Muscle of leg (tissue), 11 donors: ENCODE measurements around the gene RIPPLY2. TPM values are rescaled to one million over a fixed set of nuclear protein-coding genes. Genes with fewer than 3 reads are reported as not detected.

Experiments
- DNase-seq: peaks from one replicate; pipeline ENCODE4 v3.0.0; 2013
- H3K27ac ChIP-seq: one replicate; pipeline ENCODE4 v1.5.1; 2013; ENCODE audit warnings: mild to moderate bottlenecking, low read length, control low read depth
- H3K27me3 ChIP-seq: one replicate; pipeline ENCODE4 v1.6.1; 2013; ENCODE audit warnings: low read length; ENCODE audit not compliant: control insufficient read depth, insufficient read depth
- H3K36me3 ChIP-seq: one replicate; pipeline ENCODE4 v1.6.1; 2013; ENCODE audit warnings: low read length; ENCODE audit not compliant: control insufficient read depth, insufficient read depth
- H3K4me1 ChIP-seq: one replicate; pipeline ENCODE4 v1.6.1; 2013; ENCODE audit warnings: low read length; ENCODE audit not compliant: control insufficient read depth, insufficient read depth
- H3K4me3 ChIP-seq: one replicate; pipeline ENCODE4 v1.5.1; 2013; ENCODE audit warnings: low read length, control low read depth
- H3K9me3 ChIP-seq: replicated peaks from 2 replicates; pipeline ENCODE4 v1.6.1; 2013; ENCODE audit warnings: low read depth, low read length; ENCODE audit not compliant: control insufficient read depth
- WGBS: methylation state at CpG from one replicate; pipeline ENCODE4 v1.1.5; 2013; ENCODE audit warnings: missing lambda C conversion rate; ENCODE audit not compliant: insufficient coverage; 5-methylcytosine and 5-hydroxymethylcytosine counted together
- polyA plus RNA-seq, 8 donors: library from polyadenylated mRNA; unstranded; fragments of 120-200 nt; gene quantifications; one replicate each; pipeline versions ENCODE4 v1.2.1 to v1.2.3, GENCODE V29; 2013; ENCODE audit warnings: inconsistent platforms in 1 of 8, low replicate concordance in 1 of 8; ENCODE audit not compliant: insufficient read length in 8 of 8, insufficient read depth in 1 of 8
- total RNA-seq: library from RNA; stranded (reverse); fragments of 120-200 nt; gene quantifications from one replicate; pipeline ENCODE4 v1.2.4, GENCODE V29; 2013

Gene RIPPLY2
- total and polyA plus RNA-seq, 9 donors: 0.05 to 0.13 TPM; not detected in 7

DNA sequence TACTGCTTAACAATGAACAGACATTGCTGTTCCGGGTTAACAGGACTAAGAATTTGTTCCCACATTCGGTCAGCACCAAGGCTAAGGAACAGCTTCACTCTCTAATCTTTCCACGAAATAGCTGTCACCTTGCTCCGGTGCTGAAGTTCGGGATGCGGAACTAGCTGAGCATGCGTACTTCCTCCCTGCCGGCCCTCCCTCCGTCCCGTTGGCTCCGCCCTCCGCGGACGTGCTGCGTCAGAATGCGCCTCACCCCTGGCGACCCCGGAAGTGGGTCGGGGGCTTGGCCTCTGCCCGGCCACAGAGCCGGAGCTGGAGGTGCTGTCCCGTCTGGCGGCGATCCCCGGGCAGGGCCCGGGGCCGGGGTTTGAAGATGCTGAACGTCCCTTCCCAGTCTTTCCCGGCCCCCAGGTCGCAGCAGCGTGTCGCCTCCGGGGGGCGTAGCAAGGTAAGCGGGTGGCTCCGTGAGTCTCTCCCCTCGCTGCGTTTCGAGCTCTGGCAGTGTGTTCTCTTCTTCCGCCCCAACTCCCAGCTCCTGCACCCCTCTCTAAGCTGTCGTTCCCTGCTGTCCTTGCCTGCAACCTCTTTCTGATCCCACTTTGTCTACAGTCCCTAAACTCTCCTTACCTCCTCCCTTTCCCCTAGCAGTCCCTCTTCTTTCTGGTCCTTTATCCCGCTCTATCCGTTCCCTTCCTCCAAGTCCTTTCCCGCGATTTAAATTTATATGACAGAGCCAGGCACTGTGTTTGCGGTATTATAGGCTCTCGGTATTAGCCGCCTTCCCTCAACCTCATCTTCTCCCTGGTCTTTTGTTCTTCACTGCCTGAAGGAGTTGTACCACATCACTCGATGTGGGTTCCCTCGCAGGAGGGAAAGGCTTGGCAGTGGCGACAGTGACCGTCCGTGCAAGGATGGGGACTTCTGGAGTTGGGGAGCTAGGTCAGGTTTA is 6.5 kb downstream of the RIPPLY2 start, which contains the start of gene CYB5R4:
Gene CYB5R4, plus strand, starts transcription at position 280 of the 949 bp plus-strand sequence. Its CDS starts 94 bp downstream, at position 374.
- Histone ChIP-seq H3K27ac (peak within 1 kb of the TSS; percentile 88), H3K27me3 (peaks cover 4% of the 10 kb centered on the region), H3K36me3 (no peaks in the 10 kb centered on the region), H3K9me3 (no peaks in the 10 kb centered on the region), H3K4me1 (peaks cover 5% of the 10 kb centered on the region), H3K4me3 (peak within 1 kb of the TSS; percentile 89)
- DNase-seq: peak; percentile 98
- under 1% methylated on average over 43 of the region's 53 CpGs for WGBS

DNA sequence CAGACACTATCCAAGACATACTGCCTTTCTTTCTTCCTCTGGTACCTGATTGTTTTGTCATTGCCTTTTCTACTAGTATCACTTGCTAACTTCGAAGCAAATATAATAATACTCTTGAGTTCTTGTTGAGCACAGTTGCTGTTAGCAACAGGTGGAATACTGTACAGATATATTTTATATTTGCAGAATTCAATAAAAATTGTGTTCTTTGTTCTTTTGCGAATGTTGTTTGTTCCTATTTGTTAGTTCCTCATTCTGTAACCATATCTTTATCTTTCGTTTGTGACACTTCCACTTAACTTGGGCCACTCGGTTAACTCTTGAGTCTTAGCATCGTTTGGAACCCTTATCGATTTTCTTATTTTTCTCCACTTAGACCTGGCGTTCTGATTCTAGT is 7.2 kb downstream of the RIPPLY2 start:
- Histone ChIP-seq H3K4me1 (peaks cover 5% of the 10 kb centered on the region), H3K4me3 (peak overlapping the region; percentile 89), H3K36me3 (peaks cover 4% of the 10 kb centered on the region), H3K27ac (no peak overlapping the region), H3K27me3 (no peaks in the 10 kb centered on the region), H3K9me3 (no peaks in the 10 kb centered on the region)
- no peak for DNase-seq
- no CpG with 5 or more reads among the region's 7 CpGs for WGBS

DNA sequence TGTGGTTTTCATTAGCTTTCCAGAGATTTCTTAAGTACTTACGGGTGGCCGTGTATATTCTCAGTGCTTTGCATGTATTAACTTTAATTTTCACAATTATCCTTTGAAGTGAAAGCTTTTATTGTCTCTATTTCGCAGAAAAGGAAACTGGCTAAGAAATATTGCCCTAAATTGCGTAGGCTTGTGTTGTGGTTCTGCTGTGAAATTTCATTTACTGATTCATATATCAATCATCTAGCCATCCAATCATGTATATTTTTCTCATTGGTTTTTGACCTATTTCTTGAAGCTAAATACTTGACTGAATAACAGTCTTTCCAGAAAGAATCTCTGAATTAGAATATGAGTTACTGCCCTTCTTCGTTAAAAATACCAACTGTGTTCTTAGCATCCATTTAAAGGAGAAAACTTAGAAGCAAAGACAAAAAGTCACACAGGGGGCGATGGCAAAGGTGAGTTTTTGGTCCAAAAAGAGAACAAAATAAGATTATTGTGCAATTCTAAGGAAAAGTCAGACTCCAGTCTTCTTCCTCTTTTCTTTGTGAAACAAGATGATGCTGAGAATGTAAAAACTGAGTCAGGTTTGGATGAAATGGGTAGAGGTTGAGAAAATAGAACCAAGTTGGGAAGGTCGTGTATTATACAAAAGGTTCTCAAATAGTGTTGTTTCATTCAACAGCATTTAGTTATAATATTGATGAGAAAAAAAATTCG is 7.8 kb downstream of the RIPPLY2 start:
- H3K9me3 ChIP-seq: no peaks in the 10 kb centered on the region
- H3K4me3 ChIP-seq: no peak overlapping the region
- H3K36me3 ChIP-seq: peaks cover 7% of the 10 kb centered on the region
- H3K27me3 ChIP-seq: no peaks in the 10 kb centered on the region
- no peak for DNase-seq
- no peak overlapping the region for H3K27ac ChIP-seq
- H3K4me1 ChIP-seq: peaks cover 5% of the 10 kb centered on the region
- WGBS: no CpG with 5 or more reads among the region's 8 CpGs

DNA sequence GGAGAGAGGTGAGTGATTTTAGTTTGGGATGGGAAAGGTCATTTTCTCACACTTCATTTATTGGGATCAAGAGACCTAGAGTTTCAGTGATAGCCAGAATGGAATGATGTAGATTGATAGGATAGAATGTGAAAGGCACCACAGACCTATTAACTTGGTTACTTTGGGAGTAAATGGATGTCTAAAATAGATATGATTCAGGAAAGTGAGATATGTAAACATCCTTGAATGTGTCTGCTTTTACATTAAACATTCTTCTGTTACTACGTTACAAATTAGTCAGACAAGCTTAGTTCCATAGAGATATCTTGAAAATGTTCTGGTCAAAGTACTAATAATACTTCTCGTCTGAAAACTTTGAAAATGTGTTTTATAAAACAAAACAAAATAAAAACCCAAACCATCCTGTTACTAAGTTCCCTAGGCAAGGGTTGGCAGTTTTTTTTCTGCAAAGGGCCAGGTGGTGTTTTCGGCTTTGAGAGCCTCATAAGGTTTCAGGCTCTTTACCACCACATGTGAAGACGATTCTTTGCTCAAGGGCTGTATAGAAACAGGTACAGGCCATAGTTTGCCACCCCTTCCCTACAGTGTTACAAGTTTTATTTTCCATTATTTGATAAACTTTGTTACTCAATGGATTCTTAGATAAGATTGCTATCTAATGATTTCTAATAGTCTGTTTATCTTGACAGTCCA is 9.8 kb downstream of the RIPPLY2 start:
- Histone ChIP-seq H3K27ac (no peak overlapping the region), H3K4me3 (no peak overlapping the region), H3K36me3 (peaks cover 14% of the 10 kb centered on the region), H3K4me1 (peaks cover 5% of the 10 kb centered on the region), H3K9me3 (no peaks in the 10 kb centered on the region), H3K27me3 (no peaks in the 10 kb centered on the region)
- no peak for DNase-seq
- WGBS: no CpG with 5 or more reads among the region's 4 CpGs

DNA sequence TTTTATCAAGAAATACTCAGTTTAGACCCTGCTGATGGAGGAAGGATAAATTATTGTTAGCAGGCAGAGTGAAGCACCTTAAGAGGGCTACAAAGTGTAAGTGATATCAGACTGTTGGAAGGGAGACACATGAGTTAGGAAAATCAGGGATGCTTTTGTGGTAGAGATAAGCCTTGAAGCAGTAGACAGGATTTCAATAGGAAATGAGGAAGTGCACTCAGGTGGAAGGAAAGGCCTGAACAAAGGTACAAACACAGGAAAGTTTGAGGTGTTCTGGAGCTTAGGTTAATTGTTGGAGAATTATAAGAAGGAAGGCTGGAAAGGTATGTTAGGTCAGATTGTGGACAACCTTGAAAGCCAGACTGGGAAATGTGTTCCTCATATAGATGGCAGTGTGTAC is 13.9 kb downstream of the RIPPLY2 start:
- no peaks in the 10 kb centered on the region for H3K9me3 ChIP-seq
- no peak for DNase-seq
- H3K27me3 ChIP-seq: no peaks in the 10 kb centered on the region
- H3K4me3 ChIP-seq: no peak overlapping the region
- H3K27ac ChIP-seq: no peak overlapping the region
- H3K36me3 ChIP-seq: peaks cover 14% of the 10 kb centered on the region
- no peaks in the 10 kb centered on the region for H3K4me1 ChIP-seq

DNA sequence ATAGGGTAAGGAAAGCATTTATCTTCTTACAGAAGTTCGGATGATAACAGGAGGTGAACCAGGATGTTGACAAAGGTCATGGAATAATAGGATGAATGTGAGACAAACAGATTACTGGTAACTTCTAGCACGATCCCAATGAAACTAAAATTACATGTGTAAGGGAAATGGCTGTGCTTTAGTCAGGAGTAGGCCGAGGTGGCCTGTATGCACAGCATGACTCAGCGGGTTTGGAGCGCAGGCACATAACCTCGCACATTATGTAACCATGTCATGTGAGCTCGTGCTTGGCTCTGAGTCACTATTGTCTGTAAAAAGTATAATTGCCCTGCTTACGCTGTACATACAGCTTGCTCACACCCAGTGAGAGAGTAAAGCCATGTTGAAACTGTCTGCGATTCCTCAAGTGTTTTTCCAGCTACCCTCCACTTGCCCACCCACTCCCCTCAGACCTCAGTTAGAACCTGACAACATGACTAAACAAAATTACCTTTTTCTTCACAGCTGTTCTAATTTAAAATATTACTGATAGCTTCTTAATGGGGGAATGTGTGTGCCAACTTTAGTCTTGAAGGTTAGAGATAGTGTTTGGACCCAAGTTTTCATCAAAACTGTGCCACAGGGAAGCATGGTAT is 14.5 kb downstream of the RIPPLY2 start:
- Histone ChIP-seq H3K27ac (no peak overlapping the region), H3K27me3 (no peaks in the 10 kb centered on the region), H3K36me3 (peaks cover 14% of the 10 kb centered on the region), H3K4me1 (no peaks in the 10 kb centered on the region), H3K9me3 (no peaks in the 10 kb centered on the region), H3K4me3 (no peak overlapping the region)
- 96% methylated on average over 8 of the region's 9 CpGs for WGBS
- peak; percentile 23 for DNase-seq

DNA sequence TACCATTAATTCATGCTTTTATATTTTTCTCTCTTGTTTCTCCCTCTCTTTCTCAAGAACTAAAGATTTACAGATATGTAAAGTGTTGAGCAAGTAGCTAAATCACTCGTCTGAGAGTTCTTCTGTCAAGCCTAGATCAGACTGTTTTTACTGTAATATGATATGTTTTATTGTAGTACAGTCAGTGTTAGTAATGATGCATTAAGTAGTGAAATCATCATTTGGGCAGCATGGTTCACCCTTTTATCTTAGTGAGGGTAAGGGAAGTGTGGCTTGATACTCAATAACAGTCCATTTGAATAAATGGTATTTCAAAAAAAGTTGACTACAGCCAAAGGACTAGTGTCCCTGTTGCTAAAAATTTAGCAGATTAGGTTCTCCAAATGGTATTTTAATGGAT is 15.5 kb downstream of the RIPPLY2 start:
- no CpG with 5 or more reads among the region's 1 CpG for WGBS

DNA sequence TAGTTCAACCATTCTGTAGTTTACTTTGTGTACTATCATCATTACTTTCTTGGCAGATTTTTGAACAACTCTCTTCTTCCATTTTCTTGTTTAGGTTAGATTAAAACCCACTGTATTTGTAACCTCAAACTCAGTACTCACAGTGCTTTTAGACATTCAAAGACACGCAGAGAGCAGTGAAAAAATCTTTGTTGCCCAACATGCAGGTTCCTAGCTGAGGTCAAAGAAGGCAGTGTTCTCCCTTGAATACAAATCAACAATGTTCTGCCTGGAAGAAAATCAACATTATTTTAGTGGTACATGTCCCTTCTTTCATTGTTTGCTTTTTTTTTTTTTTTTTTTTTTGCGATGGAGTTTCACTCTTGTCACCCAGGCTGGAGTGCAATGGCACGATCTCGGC is 17.5 kb downstream of the RIPPLY2 start:
- Histone ChIP-seq H3K36me3 (peaks cover 8% of the 10 kb centered on the region), H3K9me3 (no peaks in the 10 kb centered on the region), H3K4me3 (no peak overlapping the region), H3K27me3 (no peaks in the 10 kb centered on the region), H3K4me1 (no peaks in the 10 kb centered on the region), H3K27ac (no peak overlapping the region)
- WGBS: no CpG with 5 or more reads among the region's 4 CpGs
- no peak for DNase-seq

More for the DNA sequence above, 15.5 kb downstream of the RIPPLY2 start:
- no peaks in the 10 kb centered on the region for H3K9me3 ChIP-seq
- H3K4me3 ChIP-seq: no peak overlapping the region
- no peak for DNase-seq
- no peaks in the 10 kb centered on the region for H3K27me3 ChIP-seq
- no peaks in the 10 kb centered on the region for H3K4me1 ChIP-seq
- peaks cover 14% of the 10 kb centered on the region for H3K36me3 ChIP-seq
- no peak overlapping the region for H3K27ac ChIP-seq

DNA sequence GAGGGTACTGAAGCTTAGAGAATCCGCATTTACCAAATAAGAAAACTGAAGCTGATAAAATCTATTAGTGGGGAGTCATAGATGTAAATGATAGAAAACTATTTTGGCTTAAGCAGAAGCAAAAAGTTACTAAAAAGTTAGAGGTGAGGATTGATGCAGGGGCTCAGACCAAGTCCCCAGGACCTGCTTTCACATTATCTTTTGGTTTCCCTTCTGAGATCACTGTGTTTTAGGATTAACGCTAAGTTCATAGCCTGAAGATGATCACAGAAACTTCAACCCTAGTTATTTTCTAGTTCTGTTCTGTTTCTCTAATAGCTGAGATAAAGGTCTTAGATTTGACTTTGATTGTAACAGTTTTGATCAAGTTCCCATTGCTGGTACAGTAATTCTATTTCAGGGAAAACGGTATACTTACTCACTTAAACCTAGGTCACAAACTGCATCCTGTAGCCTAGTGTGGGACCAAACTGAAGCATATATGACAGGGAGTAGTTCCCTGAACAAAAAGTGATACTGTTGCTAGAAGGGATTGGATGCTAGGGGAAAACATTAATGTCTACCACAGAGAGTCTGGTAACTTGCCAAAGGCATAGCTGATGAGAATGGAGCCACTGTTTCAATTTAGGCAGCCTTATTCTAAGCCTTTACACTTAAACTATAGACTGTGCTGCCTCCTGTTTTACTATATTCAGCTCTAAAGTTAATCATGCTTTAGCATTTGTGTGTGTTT is 19.4 kb downstream of the RIPPLY2 start:
- DNase-seq: no peak
- Histone ChIP-seq H3K36me3 (no peaks in the 10 kb centered on the region), H3K27me3 (no peaks in the 10 kb centered on the region), H3K9me3 (no peaks in the 10 kb centered on the region), H3K4me3 (no peak overlapping the region), H3K27ac (no peak overlapping the region), H3K4me1 (no peaks in the 10 kb centered on the region)
- WGBS: no CpG with 5 or more reads among the region's 3 CpGs
